ENCODE results near the gene ENOX1.

ENOX1 gene

GRCh38 chr13:43720780-43721397 lies 65.9 kb downstream of the ENOX1 start:
- Histone ChIP-seq H3K4me2 (ENCODE audit: low read length) (no peak overlapping the region), H3K27me3 (ENCODE audit: insufficient read depth, low read length) (no peaks in the 10 kb centered on the region), H3K9ac (ENCODE audit: low read length) (no peak overlapping the region), H3K27ac (ENCODE audit: low read depth, low read length, poor library complexity, severe bottlenecking) (no peak overlapping the region), H3K9me2 (ENCODE audit: low read depth, low read length) (no peaks in the 10 kb centered on the region), H3K4me3 (ENCODE audit: low read depth, low read length, poor library complexity, severe bottlenecking) (no peak overlapping the region), H3K36me3 (ENCODE audit: insufficient read depth, low read length) (no peaks in the 10 kb centered on the region), H3K9me3 (ENCODE audit: low read length) (no peaks in the 10 kb centered on the region), H3K79me2 (ENCODE audit: insufficient read depth, low read length) (no peaks in the 10 kb centered on the region), H3K4me1 (ENCODE audit: insufficient read depth, low read length, severe bottlenecking) (no peaks in the 10 kb centered on the region), H2AFZ (ENCODE audit: low read length) (no peak overlapping the region), H3F3A (ENCODE audit: insufficient read depth, low read length) (no peaks in the 10 kb centered on the region), H4K20me1 (ENCODE audit: insufficient read depth, low read length) (no peaks in the 10 kb centered on the region)
- TF ChIP-seq EZH2 (IDR thresholded peaks at IDR 0.05; ENCODE audit: borderline replicate concordance, low read length), result no peak
- no peak for TF ChIP-seq CTCF (IDR thresholded peaks at IDR 0.05; ENCODE audit: low read length)

- Histone ChIP-seq H3K4me3 (ENCODE audit: low read depth, low read length, poor library complexity, severe bottlenecking) (no peak overlapping the region), H3K79me2 (ENCODE audit: insufficient read depth, low read length) (no peaks in the 10 kb centered on the region), H3K27ac (ENCODE audit: low read depth, low read length, poor library complexity, severe bottlenecking) (no peak overlapping the region), H3K9me3 (ENCODE audit: low read length) (no peaks in the 10 kb centered on the region), H4K20me1 (ENCODE audit: insufficient read depth, low read length) (no peaks in the 10 kb centered on the region), H3K4me1 (ENCODE audit: insufficient read depth, low read length, severe bottlenecking) (no peaks in the 10 kb centered on the region), H3F3A (ENCODE audit: insufficient read depth, low read length) (no peaks in the 10 kb centered on the region; the same call in 1 of the 2 replicates), H3K4me2 (ENCODE audit: low read length) (no peak overlapping the region), H3K36me3 (ENCODE audit: insufficient read depth, low read length) (no peaks in the 10 kb centered on the region), H2AFZ (ENCODE audit: low read length) (no peak overlapping the region), H3K9me2 (ENCODE audit: low read depth, low read length) (no peaks in the 10 kb centered on the region), H3K9ac (ENCODE audit: low read length) (no peak overlapping the region), H3K27me3 (ENCODE audit: insufficient read depth, low read length) (no peaks in the 10 kb centered on the region)
- TF ChIP-seq CTCF (IDR thresholded peaks at IDR 0.05; ENCODE audit: low read length) (no peak), EZH2 (IDR thresholded peaks at IDR 0.05; ENCODE audit: borderline replicate concordance, low read length) (no peak)
Measured at GRCh38 chr13:43698758-43699157, 88.0 kb downstream of the ENOX1 start.

GRCh38 chr13:43698009-43698408 lies 88.8 kb downstream of the ENOX1 start:
- no peak for TF ChIP-seq CTCF (IDR thresholded peaks at IDR 0.05; ENCODE audit: low read length)
- no peak for TF ChIP-seq EZH2 (IDR thresholded peaks at IDR 0.05; ENCODE audit: borderline replicate concordance, low read length)
- H3F3A ChIP-seq (ENCODE audit: insufficient read depth, low read length), result no peaks in the 10 kb centered on the region; the same call in 1 of the 2 replicates
- H3K27ac ChIP-seq (ENCODE audit: low read depth, low read length, poor library complexity, severe bottlenecking), result no peak overlapping the region
- H3K9me3 ChIP-seq (ENCODE audit: low read length), result no peaks in the 10 kb centered on the region
- no peak overlapping the region for H3K4me2 ChIP-seq (ENCODE audit: low read length)
- H3K4me1 ChIP-seq (ENCODE audit: insufficient read depth, low read length, severe bottlenecking), result no peaks in the 10 kb centered on the region
- H2AFZ ChIP-seq (ENCODE audit: low read length), result no peak overlapping the region
- H3K36me3 ChIP-seq (ENCODE audit: insufficient read depth, low read length), result no peaks in the 10 kb centered on the region
- H3K9ac ChIP-seq (ENCODE audit: low read length), result no peak overlapping the region
- no peaks in the 10 kb centered on the region for H3K79me2 ChIP-seq (ENCODE audit: insufficient read depth, low read length)
- no peak overlapping the region for H3K4me3 ChIP-seq (ENCODE audit: low read depth, low read length, poor library complexity, severe bottlenecking)
- no peaks in the 10 kb centered on the region for H3K27me3 ChIP-seq (ENCODE audit: insufficient read depth, low read length)
- no peaks in the 10 kb centered on the region for H4K20me1 ChIP-seq (ENCODE audit: insufficient read depth, low read length)
- no peaks in the 10 kb centered on the region for H3K9me2 ChIP-seq (ENCODE audit: low read depth, low read length)

All from OCI-LY1 (cell line).